Cardiac septum (tissue), 1 donor: ENCODE measurements around the gene CCDC159. TPM values are rescaled to one million over a fixed set of nuclear protein-coding genes. Genes with fewer than 3 reads are reported as not detected.
"Not testable (repeated sequence)": the region's sequence is repeated elsewhere in the genome, so short reads cannot be mapped to it uniquely, and the experiment has no call there.

Source experiments
- DNase-seq: peaks from one replicate; pipeline ENCODE4 v3.0.0-alpha.2; 2020; ENCODE audit warnings: low spot score
- intact Hi-C: fragments of 100-400 bp; cut with DNase I; formaldehyde crosslinking; loops from one replicate; pipeline ENCODE4 v1.14.0; 2022
- total RNA-seq: library from RNA; stranded (reverse); fragmentation: NEBNext Ultra II Directional; extraction: Animal tissue kit (Norgen Biotek cat#: 25700); gene quantifications from one replicate; pipeline ENCODE4 v1.2.1, GENCODE V29; 2021
- donor health status: DM: no; HTN: no; CAD: no.

CCDC159 gene
- total RNA-seq, 1 donor from 2014 or later = 24.2 TPM

GRCh38 chr19:11361771-11362731 lies 15.7 kb downstream of the CCDC159 start:
- intact Hi-C loops = no loop called here
- no peak for DNase-seq

GRCh38 chr19:11363881-11364280 lies 17.6 kb downstream of the CCDC159 start:
- intact Hi-C loops = no loop called here
- no peak for DNase-seq

- intact Hi-C loops = no loop called here
- no peak for DNase-seq
Measured at GRCh38 chr19:11364296-11364904, 18.1 kb downstream of the CCDC159 start.

- intact Hi-C loops = no loop called here
- no peak for DNase-seq
Measured at GRCh38 chr19:11364935-11365334, 18.6 kb downstream of the CCDC159 start.

GRCh38 chr19:11365557-11366117 lies 19.3 kb downstream of the CCDC159 start:
- no peak for DNase-seq
- intact Hi-C loops = no loop called here

GRCh38 chr19:11367528-11367927 lies 21.2 kb downstream of the CCDC159 start:
- DNase-seq = no peak
- intact Hi-C loops = no loop called here

GRCh38 chr19:11370744-11371143 lies 24.4 kb downstream of the CCDC159 start:
- intact Hi-C loops = no loop called here
- DNase-seq = no peak

- DNase-seq = no peak
- intact Hi-C loops = no loop called here
Measured at GRCh38 chr19:11373166-11373884, 27.0 kb downstream of the CCDC159 start.

- intact Hi-C loops = no loop called here
Measured at GRCh38 chr19:11373885-11374432, 27.6 kb downstream of the CCDC159 start.

GRCh38 chr19:11374433-11375142 lies 28.3 kb downstream of the CCDC159 start, which contains the start of gene SWSAP1:
SWSAP1 (plus strand) TSS chr19:11374666; CDS start chr19:11374681, 15 bp downstream.
- intact Hi-C loops = no loop called here
- peak; percentile 99 for DNase-seq

More at GRCh38 chr19:11373885-11374432, 27.6 kb downstream of the CCDC159 start:
- no peak for DNase-seq

- DNase-seq = peak; percentile 76
- intact Hi-C loops = no loop called here
Measured at GRCh38 chr19:11375143-11375948, 29.0 kb downstream of the CCDC159 start.

- intact Hi-C loops = no loop called here
- no peak for DNase-seq
Measured at GRCh38 chr19:11377237-11377636, 30.9 kb downstream of the CCDC159 start.

GRCh38 chr19:11377756-11378155 lies 31.4 kb downstream of the CCDC159 start:
- intact Hi-C loops = no loop called here
- no peak for DNase-seq

- intact Hi-C loops = no loop called here
- no peak for DNase-seq
Measured at GRCh38 chr19:11378319-11379189, 32.2 kb downstream of the CCDC159 start.

GRCh38 chr19:11379269-11379845 lies 33.0 kb downstream of the CCDC159 start:
- intact Hi-C loops, DNase-seq: not testable (repeated sequence)

GRCh38 chr19:11379857-11380350 lies 33.6 kb downstream of the CCDC159 start:
- intact Hi-C loops = loop anchor here (2.0 to 5.0 kb wide), 5 partner anchors 33 to 102 kb away; partner anchors contain the start of genes CCDC159, ELAVL3, ODAD3 and PRKCSH
- DNase-seq = no peak
